HepG2 (cell line): ENCODE results near the gene ST3GAL2. TPM values are rescaled to one million over a fixed set of nuclear protein-coding genes. Genes with fewer than 3 reads are reported as not detected.

ENCODE experiments used
- FOXC1 ChIP-seq: sonication (generic); formaldehyde crosslinking; IDR thresholded peaks from 2 replicates; pipeline ENCODE4 v1.8.0; 2022; ENCODE audit warnings: mild to moderate bottlenecking, missing genetic modification reagents, borderline replicate concordance
- HBP1 ChIP-seq: IDR thresholded peaks from 2 replicates; pipeline ENCODE4 v1.6.1; 2016; ENCODE audit warnings: low read depth, control low read depth
- IRF9 ChIP-seq: sonication (generic); formaldehyde crosslinking; IDR thresholded peaks from 2 replicates; pipeline ENCODE4 v1.8.0; 2022; ENCODE audit warnings: missing genetic modification reagents, mild to moderate bottlenecking, borderline replicate concordance
- KAT7 ChIP-seq: IDR thresholded peaks from 2 replicates; pipeline ENCODE4 v1.6.1; 2018; ENCODE audit warnings: borderline replicate concordance, missing compliant biosample characterization
- KDM4B ChIP-seq: sonication (generic); formaldehyde crosslinking; IDR thresholded peaks from 2 replicates; pipeline ENCODE4 v1.4.0; 2020; ENCODE audit warnings: missing genetic modification reagents
- KDM5B ChIP-seq: sonication (generic); formaldehyde crosslinking; IDR thresholded peaks from 2 replicates; pipeline ENCODE4 v1.4.0; 2020; ENCODE audit warnings: missing genetic modification reagents, mild to moderate bottlenecking, borderline replicate concordance
- KLF15 ChIP-seq: sonication (generic); formaldehyde crosslinking; IDR thresholded peaks from 2 replicates; pipeline ENCODE4 v1.8.1; 2023; ENCODE audit warnings: borderline replicate concordance, mild to moderate bottlenecking, inconsistent platforms, missing genetic modification reagents, mixed read lengths
- MYPOP ChIP-seq: sonication (generic); formaldehyde crosslinking; IDR thresholded peaks from 2 replicates; pipeline ENCODE4 v1.8.1; 2023; ENCODE audit warnings: mild to moderate bottlenecking, moderate library complexity, missing genetic modification reagents
- NFATC3 ChIP-seq: sonication (generic); formaldehyde crosslinking; IDR thresholded peaks from 2 replicates; pipeline ENCODE4 v1.5.1; 2020; ENCODE audit warnings: mild to moderate bottlenecking, missing genetic modification reagents
- POGZ ChIP-seq: sonication (generic); formaldehyde crosslinking; IDR thresholded peaks from 2 replicates; pipeline ENCODE4 v1.4.0; 2020; ENCODE audit warnings: mild to moderate bottlenecking, missing genetic modification reagents
- RFX5 ChIP-seq: IDR thresholded peaks from 2 replicates; pipeline ENCODE4 v1.6.1; 2011; ENCODE audit warnings: low read depth, low read length, improper control_type of control experiment
- STAT5B ChIP-seq: sonication (generic); formaldehyde crosslinking; IDR thresholded peaks from 2 replicates; pipeline ENCODE4 v1.4.0; 2020; ENCODE audit warnings: missing genetic modification reagents
- THRA ChIP-seq: sonication (generic); formaldehyde crosslinking; IDR thresholded peaks from 2 replicates; pipeline ENCODE4 v1.4.0; 2020; ENCODE audit warnings: missing genetic modification reagents, borderline replicate concordance
- ZBTB33 ChIP-seq: sonication (generic); formaldehyde crosslinking; IDR thresholded peaks from 2 replicates; pipeline ENCODE4 v1.4.0; 2020; ENCODE audit warnings: missing genetic modification reagents
- ZMYM3 ChIP-seq: sonication (generic); formaldehyde crosslinking; IDR thresholded peaks from 2 replicates; pipeline ENCODE4 v1.5.1; 2020; ENCODE audit warnings: mild to moderate bottlenecking, missing genetic modification reagents
- ZNF451 ChIP-seq: sonication (generic); formaldehyde crosslinking; IDR thresholded peaks from 2 replicates; pipeline ENCODE4 v1.5.0; 2020; ENCODE audit warnings: mild to moderate bottlenecking, missing genetic modification reagents
- ZNF629 ChIP-seq: sonication (generic); formaldehyde crosslinking; conservative IDR thresholded peaks from 2 replicates; pipeline ENCODE4 v1.5.0; 2020; ENCODE audit warnings: missing genetic modification reagents
- ZNF772 ChIP-seq: sonication (generic); formaldehyde crosslinking; IDR thresholded peaks from 2 replicates; pipeline ENCODE4 v1.5.0; 2020; ENCODE audit warnings: mild to moderate bottlenecking, missing genetic modification reagents
- ZSCAN21 ChIP-seq: sonication (generic); formaldehyde crosslinking; IDR thresholded peaks from 2 replicates; pipeline ENCODE4 v1.8.0; 2022; ENCODE audit warnings: mild to moderate bottlenecking, missing genetic modification reagents, moderate library complexity, borderline replicate concordance
- polyA plus RNA-seq, 8 experiments: library from polyadenylated mRNA; depleted of rRNA in 3 of 8; stranded (reverse) in 7 of 8; unstranded in 1 of 8; fragments of >200 nt; fragmentation: Illumina TruSeq in 4 of 8; extraction: Trizol in 4 of 8; gene quantifications; 2 replicates each; pipeline versions ENCODE4 v1.2.1 to v1.2.3, GENCODE V29; 2011 to 2016; ENCODE audit warnings: low read depth in 4 of 8, missing spikeins in 1 of 8, mixed read lengths in 1 of 8; ENCODE audit not compliant: insufficient read depth in 1 of 8
- total RNA-seq, 5 experiments: library from RNA; depleted of rRNA; stranded (reverse); fragments of >200 nt; fragmentation: Illumina TruSeq; extraction: Trizol; gene quantifications; 2 replicates each; pipeline ENCODE4 v1.2.3, GENCODE V29; 2016; ENCODE audit warnings: low read depth in 1 of 5

ST3GAL2 gene
- total and polyA plus RNA-seq, 2 of the 13 experiments (the other 11 are each of a cell fraction or from before 2014, with no cell fraction given) = 16.3 to 24.9 TPM

GRCh38 chr16:70381604-70382342, 57.1 kb downstream of the ST3GAL2 start (continued):
- peak; percentile 25; the same call in 1 of the 2 replicates for TF ChIP-seq IRF9 (CRISPR knock-in tag)
- no peak for TF ChIP-seq KLF15 (CRISPR knock-in tag)
- peak; percentile 76 for TF ChIP-seq ZNF772
- TF ChIP-seq ZMYM3 (CRISPR knock-in tag) = peak; percentile 48; the same call in 1 of the 2 replicates
- 0 out of 2 replicates have a peak, but pooled peaks have one; percentile 33 for TF ChIP-seq POGZ (CRISPR knock-in tag)
- TF ChIP-seq KDM4B (CRISPR knock-in tag) = peak; percentile 53; the same call in 1 of the 2 replicates
- TF ChIP-seq HBP1 (CRISPR knock-in tag) = 0 out of 2 replicates have a peak, but pooled peaks have one; percentile 2
- no peak for TF ChIP-seq MYPOP (CRISPR knock-in tag)
- TF ChIP-seq ZSCAN21 (CRISPR knock-in tag) = peak; percentile 55; the same call in 1 of the 2 replicates
- TF ChIP-seq KDM5B = peak; percentile 56; the same call in 1 of the 2 replicates
- 0 out of 2 replicates have a peak, but pooled peaks have one; percentile 0 for TF ChIP-seq THRA
- TF ChIP-seq KAT7 (CRISPR knock-in tag) = 0 out of 2 replicates have a peak, but pooled peaks have one; percentile 10
- TF ChIP-seq RFX5 = 0 out of 2 replicates have a peak, but pooled peaks have one; percentile 1
- TF ChIP-seq STAT5B (CRISPR knock-in tag) = 0 out of 2 replicates have a peak, but pooled peaks have one; percentile 4
- TF ChIP-seq ZBTB33 (CRISPR knock-in tag) = peak; percentile 61; the same call in 1 of the 2 replicates
- TF ChIP-seq NFATC3 (CRISPR knock-in tag) = no peak; the same call in 1 of the 2 replicates
- 0 out of 2 replicates have a peak, but pooled peaks have one; percentile 53 for TF ChIP-seq ZNF451 (CRISPR knock-in tag)
- 0 out of 2 replicates have a peak, but pooled peaks have one; percentile 36 for TF ChIP-seq FOXC1 (CRISPR knock-in tag)
- no peak for TF ChIP-seq ZNF629 (CRISPR knock-in tag)
